ENCODE measurements around the gene GPATCH4.
"Not testable (repeated sequence)": the region's sequence is repeated elsewhere in the genome, so short reads cannot be mapped to it uniquely, and the experiment has no call there.

The GPATCH4 gene

DNA sequence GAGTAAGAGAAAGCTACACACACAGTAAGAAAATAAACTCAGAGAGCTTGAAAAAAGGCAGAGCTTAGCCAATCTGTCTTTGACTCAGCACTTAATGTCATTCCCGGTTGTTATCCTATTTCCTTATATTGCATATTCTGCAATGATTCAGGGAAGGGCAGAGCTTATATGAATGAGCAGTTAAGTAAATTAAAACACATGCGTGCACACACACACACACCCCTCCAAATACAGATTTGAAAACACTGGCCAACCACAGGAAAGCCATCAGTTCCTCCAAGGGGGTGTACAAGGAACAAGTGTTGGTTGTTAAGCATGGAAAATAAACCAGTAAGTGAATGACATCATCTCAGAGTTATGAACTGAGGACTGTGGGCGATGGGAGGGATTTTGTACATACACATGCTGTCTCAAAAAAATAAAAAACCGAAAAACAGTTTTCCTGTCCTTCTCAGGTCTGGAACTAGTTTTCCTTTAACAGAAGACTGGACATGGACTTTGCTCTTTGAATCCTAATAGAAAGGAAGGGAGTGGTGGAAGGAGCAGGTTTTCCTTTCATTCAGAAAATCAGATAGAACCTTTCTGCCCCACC is 29.9 kb downstream of the GPATCH4 start:
- 0 out of 2 replicates have a peak, but pooled peaks cover 2% of the 10 kb centered on the region for H3K27me3 ChIP-seq (ENCODE audit: low read depth)
- in situ Hi-C loops (cut with MboI; ENCODE audit: low sequenced_read_pairs), result no loop called here
- no peak for DNase-seq (ENCODE audit: low spot score in 2 of 2)

DNA sequence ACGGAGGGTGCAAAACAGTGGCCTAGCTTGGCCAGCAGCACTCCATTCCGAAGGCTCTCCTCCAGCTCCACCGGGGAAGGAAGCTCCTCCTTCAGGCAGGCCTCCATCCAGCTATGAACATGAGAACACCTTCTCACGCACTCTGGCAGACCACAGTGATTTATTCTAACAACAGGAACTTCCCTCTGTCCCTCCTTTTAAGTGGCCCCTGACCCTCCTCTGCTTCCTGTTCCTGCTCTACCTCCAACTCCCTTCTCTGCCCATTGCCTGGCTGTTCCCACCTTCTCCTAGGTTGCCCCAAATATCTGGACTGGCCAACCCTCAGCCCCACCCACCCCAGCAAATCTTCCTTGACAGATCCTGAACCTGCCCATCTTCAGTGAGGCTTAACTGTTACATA is 34.8 kb downstream of the GPATCH4 start:
- DNase-seq (ENCODE audit: low spot score in 2 of 2), result no peak
- Histone ChIP-seq H3K9me3 (no peaks in the 10 kb centered on the region), H3K36me3 (replicated peaks) (peaks cover 37% of the 10 kb centered on the region), H3K27me3 (ENCODE audit: low read depth) (no peaks in the 10 kb centered on the region), H3K4me3 (no peak overlapping the region), H3K4me1 (peaks cover 5% of the 10 kb centered on the region; the same call in 1 of the 2 replicates)
- in situ Hi-C loops (cut with MboI; ENCODE audit: low sequenced_read_pairs), result loop anchor here (5.0 kb wide), 1 partner anchor 49 kb away; no protein-coding TSS in a partner anchor

More for the DNA sequence above, 29.9 kb downstream of the GPATCH4 start:
- peak overlapping the region; percentile 75 for H3K4me3 ChIP-seq
- H3K9me3 ChIP-seq, result no peaks in the 10 kb centered on the region
- H3K36me3 ChIP-seq (replicated peaks), result peaks cover 10% of the 10 kb centered on the region
- peaks cover 5% of the 10 kb centered on the region; the same call in 1 of the 2 replicates for H3K4me1 ChIP-seq

DNA sequence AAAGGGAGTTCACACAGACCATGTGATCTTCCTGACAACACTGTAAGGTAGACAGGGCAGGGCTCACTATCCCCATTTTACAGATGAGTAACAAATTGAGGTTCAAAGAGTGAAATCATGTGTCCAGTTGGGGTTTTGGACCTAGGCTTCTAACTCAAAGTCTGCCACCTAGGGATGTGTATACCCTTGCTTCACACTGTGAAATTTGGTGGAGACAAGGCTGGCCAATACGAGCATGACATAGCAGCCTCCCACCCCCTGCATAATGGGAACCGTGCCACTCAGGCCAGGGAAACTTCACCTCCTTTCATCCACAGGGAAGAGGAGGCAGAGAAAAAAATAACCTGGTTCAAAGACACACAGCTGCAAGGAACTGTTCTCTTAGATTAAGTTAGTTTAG is 35.8 kb downstream of the GPATCH4 start:
- H3K4me1 ChIP-seq, result no peaks in the 10 kb centered on the region
- in situ Hi-C loops (cut with MboI; ENCODE audit: low sequenced_read_pairs), result loop anchor here (5.0 kb wide), 1 partner anchor 48 kb away; no protein-coding TSS in a partner anchor
- no peak for DNase-seq (ENCODE audit: low spot score in 2 of 2)
- no peaks in the 10 kb centered on the region for H3K27me3 ChIP-seq (ENCODE audit: low read depth)
- peaks cover 44% of the 10 kb centered on the region for H3K36me3 ChIP-seq (replicated peaks)
- H3K9me3 ChIP-seq, result no peaks in the 10 kb centered on the region
- H3K4me3 ChIP-seq, result no peak overlapping the region

DNA sequence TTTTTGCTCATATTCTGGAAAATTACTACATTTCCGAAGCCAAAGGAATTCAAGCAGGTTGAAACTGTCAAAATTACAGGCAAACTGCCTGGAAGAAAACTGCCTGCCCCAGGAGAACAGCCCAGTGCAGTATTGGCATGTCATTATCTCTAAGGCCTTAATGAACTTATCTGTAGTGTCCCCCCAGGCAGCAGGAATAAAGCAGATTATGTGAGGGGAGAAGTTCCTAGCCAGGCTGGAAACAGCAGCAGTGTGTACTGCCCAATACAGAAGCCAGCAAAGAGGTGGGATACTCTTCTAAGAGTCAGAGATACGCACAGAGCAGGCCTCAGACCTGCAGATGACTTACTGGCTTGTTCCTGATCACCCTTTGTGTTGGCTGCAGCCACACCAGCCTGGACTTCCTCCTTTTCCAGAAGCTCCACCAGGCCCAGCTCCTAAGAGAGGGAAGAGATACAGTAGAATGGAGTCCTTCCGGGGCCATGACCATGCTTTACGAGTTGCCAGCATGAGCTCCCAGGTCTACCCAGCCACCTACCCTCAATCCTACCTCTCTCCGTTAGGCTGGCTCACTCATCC is 40.6 kb downstream of the GPATCH4 start:
- DNase-seq (ENCODE audit: low spot score in 2 of 2), result no peak
- H3K4me1 ChIP-seq, result no peaks in the 10 kb centered on the region
- H3K27me3 ChIP-seq (ENCODE audit: low read depth), result no peaks in the 10 kb centered on the region
- peaks cover 56% of the 10 kb centered on the region for H3K36me3 ChIP-seq (replicated peaks)
- in situ Hi-C loops (cut with MboI; ENCODE audit: low sequenced_read_pairs), result no loop called here
- H3K4me3 ChIP-seq, result no peak overlapping the region
- no peaks in the 10 kb centered on the region for H3K9me3 ChIP-seq

DNA sequence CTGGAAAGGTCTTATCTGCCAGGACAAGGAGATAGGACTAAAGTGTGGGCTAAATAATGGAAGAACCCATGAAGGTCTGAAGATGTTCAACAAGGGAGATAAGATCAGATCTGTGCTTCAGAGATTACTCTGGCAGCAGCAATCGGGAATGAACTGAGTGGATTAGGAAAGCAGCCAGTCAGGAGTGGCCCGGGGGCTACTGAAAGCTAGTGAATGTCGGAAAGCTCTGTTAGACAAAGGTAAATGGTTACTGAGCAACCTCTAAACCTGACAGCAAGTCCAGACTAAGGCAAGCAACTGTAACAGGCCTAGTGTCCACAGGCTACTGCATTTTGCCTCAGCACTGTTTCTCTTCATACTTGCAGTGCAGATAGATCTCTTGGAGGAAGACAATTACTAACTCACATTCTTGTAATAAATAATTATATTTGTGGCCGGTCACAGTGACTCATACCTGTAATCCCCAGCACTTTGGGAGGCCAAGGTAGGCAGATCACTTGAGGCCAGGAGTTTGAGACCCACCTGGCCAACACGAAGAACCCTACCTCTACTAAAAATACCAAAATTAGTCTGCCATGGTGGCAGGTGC is 41.4 kb downstream of the GPATCH4 start:
- Histone ChIP-seq H3K4me1 (no peaks in the 10 kb centered on the region), H3K36me3 (replicated peaks) (peaks cover 53% of the 10 kb centered on the region), H3K4me3 (no peak overlapping the region), H3K27me3 (ENCODE audit: low read depth) (no peaks in the 10 kb centered on the region), H3K9me3 (no peaks in the 10 kb centered on the region)
- in situ Hi-C loops (cut with MboI; ENCODE audit: low sequenced_read_pairs), result no loop called here
- DNase-seq (ENCODE audit: low spot score in 2 of 2), result no peak

DNA sequence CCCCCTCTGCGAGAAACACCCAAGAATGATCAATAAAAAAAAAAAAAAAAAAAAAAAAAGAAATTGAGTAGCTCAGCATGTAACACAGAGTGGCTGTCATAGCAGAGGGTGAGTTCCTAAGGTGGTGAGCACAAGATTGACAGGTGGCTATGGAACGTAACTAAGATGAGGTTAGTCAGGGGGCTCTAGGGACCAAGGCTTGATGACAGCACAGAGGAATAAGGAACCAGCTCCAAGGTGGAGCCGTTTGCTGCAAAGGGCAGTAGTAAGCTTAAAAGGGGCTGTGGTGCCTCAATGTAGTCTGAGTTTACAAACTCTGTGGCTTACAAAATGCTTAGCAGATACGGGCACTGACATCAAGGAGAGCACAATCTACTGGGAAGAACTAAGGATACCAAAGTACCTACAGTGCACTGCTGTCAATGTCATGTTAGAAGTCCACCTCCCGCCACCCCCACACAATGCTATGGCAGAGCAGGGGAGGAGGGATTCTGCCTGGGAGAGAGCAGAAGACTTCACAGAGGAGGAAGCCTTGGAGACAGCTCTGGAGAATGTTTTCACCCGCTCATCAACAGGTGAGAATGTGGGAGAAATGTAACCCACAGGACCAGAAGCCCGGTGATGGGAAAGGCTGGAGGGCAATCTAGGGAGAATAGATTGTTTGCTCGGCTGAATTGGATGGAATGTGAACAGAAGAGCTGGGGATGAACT is 42.0 kb downstream of the GPATCH4 start:
- Histone ChIP-seq H3K9me3 (no peaks in the 10 kb centered on the region), H3K36me3 (replicated peaks) (peaks cover 53% of the 10 kb centered on the region), H3K4me3 (no peak overlapping the region), H3K4me1 (no peaks in the 10 kb centered on the region), H3K27me3 (ENCODE audit: low read depth) (no peaks in the 10 kb centered on the region)
- in situ Hi-C loops (cut with MboI; ENCODE audit: low sequenced_read_pairs), result no loop called here
- no peak for DNase-seq (ENCODE audit: low spot score in 2 of 2)

DNA sequence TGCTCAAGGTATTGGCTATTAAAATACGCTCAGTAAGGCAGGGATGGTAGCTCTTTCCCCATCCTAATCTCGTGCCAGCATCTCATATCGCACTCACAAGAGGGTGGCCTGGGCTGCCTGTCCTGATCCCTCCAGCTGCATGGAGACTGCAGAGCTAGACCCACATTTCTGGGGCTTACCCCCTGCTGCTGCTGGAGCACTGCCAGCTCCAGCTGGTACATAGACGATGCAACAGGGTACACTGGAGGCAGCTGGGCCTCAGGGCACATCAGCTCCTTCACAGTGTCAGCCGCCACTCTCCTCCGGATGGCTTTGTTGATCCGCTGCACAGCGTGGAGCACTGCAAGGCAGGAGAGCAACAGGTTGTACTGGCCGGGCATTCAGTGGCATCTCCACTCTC is 44.9 kb downstream of the GPATCH4 start:
- no peak for DNase-seq (ENCODE audit: low spot score in 2 of 2)
- no peaks in the 10 kb centered on the region for H3K4me1 ChIP-seq
- in situ Hi-C loops (cut with MboI; ENCODE audit: low sequenced_read_pairs), result no loop called here
- H3K36me3 ChIP-seq (replicated peaks), result peaks cover 59% of the 10 kb centered on the region
- no peaks in the 10 kb centered on the region for H3K27me3 ChIP-seq (ENCODE audit: low read depth)
- no peak overlapping the region for H3K4me3 ChIP-seq
- H3K9me3 ChIP-seq, result no peaks in the 10 kb centered on the region

DNA sequence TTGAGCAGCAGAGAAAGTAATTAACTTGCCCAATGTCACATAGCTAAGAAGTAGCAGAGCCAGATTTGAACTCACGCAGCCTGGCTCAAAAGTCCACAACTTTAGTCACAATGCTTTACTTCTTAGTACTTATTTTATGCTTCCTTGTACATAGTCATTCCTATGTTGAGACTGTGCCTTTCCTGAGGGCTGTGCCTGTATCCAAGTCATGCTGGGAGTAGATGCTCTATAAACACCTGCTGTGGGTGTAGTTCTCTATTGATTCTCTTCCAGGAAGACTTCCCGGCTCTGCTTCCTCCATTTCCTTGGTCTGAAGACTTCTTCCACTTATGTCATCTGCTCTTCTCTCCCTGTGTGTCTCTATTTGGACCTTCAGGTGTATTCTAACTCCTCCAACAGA is 45.6 kb downstream of the GPATCH4 start:
- no peaks in the 10 kb centered on the region for H3K27me3 ChIP-seq (ENCODE audit: low read depth)
- DNase-seq (ENCODE audit: low spot score in 2 of 2), result no peak
- H3K36me3 ChIP-seq (replicated peaks), result peaks cover 60% of the 10 kb centered on the region
- H3K4me3 ChIP-seq, result no peak overlapping the region
- H3K9me3 ChIP-seq, result no peaks in the 10 kb centered on the region
- in situ Hi-C loops (cut with MboI; ENCODE audit: low sequenced_read_pairs), result no loop called here
- H3K4me1 ChIP-seq, result no peaks in the 10 kb centered on the region

DNA sequence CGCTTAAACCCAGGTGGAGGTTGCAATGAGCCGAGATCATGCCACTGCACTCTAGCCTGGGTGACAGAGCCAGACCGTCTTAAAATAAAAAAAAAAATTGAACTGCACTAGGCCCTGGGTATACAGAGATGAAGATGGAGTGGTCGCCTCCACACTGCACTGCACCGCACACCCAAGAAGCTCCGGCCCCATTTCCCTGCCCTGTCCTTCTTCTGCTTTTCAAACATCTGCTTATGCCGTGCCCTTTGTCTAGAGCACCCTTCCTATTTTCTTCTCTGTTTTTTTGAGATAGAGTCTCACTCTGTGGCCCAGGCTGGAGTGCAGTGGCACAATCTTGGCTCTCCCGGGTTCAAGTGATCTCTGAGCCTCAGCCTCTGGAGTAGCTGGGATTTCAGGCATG is 46.3 kb downstream of the GPATCH4 start:
- Histone ChIP-seq H3K27me3 (ENCODE audit: low read depth) (no peaks in the 10 kb centered on the region), H3K4me3 (no peak overlapping the region), H3K9me3 (no peaks in the 10 kb centered on the region), H3K36me3 (replicated peaks) (peaks cover 57% of the 10 kb centered on the region), H3K4me1 (no peaks in the 10 kb centered on the region)
- DNase-seq (ENCODE audit: low spot score in 2 of 2), result no peak
- in situ Hi-C loops (cut with MboI; ENCODE audit: low sequenced_read_pairs), result no loop called here

DNA sequence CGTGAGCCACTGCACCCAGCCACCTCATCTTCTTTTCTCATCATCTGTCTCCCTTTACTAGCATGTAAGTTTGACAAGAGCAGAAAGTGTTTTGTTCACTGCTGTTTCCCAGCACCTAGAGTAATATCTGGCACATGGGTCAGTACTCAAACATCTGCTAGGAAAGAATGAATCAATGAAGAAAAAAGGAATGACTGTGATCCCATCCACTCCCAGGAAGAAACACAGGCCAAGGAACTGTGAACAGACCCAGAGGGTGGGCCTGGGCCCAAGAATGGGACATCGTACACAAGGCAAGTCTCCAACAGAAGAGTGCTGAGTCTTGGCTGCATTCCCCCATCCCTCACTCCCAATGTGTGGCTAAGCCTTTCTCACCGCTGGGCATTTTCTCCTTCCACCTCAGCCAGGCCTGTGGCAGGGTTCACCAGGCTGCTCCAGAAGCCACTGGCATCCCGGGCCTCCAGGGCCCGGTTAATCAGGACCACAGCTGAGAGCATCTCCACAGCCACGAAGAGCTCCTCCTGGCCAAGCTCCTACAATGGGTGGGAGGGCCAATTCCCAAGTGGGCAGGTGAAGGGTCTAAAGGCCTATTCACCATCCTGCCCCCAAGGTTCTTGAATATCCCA is 47.3 kb downstream of the GPATCH4 start:
- Histone ChIP-seq H3K36me3 (replicated peaks) (peaks cover 49% of the 10 kb centered on the region), H3K27me3 (ENCODE audit: low read depth) (no peaks in the 10 kb centered on the region)

DNA sequence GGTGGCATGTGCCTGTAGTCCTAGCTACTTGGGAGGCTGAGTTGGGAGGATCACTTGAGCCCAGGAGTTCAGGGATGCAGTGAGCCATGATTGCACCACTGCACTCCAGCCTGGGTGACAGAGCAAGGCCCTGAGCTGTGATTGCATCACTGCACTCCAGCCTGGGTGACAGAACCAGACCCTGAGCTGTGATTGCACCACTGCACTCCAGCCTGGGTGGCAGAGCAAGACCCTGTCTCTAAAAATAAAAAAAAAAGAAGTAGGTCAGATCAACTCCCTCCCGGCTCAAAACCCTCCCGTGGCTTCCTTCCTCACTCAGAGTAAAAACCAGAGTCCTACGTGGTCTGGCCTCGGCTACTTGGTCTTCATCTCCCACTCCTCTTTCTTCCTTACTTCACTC is 48.3 kb downstream of the GPATCH4 start:
- H3K4me3 ChIP-seq; H3K9me3 ChIP-seq; H3K4me1 ChIP-seq; H3K27me3 ChIP-seq (ENCODE audit: low read depth); in situ Hi-C loops (cut with MboI; ENCODE audit: low sequenced_read_pairs); DNase-seq (ENCODE audit: low spot score in 2 of 2): not testable (repeated sequence)
- peaks cover 58% of the 10 kb centered on the region for H3K36me3 ChIP-seq (replicated peaks)

More for the DNA sequence above, 47.3 kb downstream of the GPATCH4 start:
- in situ Hi-C loops (cut with MboI; ENCODE audit: low sequenced_read_pairs), result no loop called here
- no peaks in the 10 kb centered on the region for H3K9me3 ChIP-seq
- H3K4me3 ChIP-seq, result no peak overlapping the region
- no peak for DNase-seq (ENCODE audit: low spot score in 2 of 2)
- no peaks in the 10 kb centered on the region for H3K4me1 ChIP-seq

DNA sequence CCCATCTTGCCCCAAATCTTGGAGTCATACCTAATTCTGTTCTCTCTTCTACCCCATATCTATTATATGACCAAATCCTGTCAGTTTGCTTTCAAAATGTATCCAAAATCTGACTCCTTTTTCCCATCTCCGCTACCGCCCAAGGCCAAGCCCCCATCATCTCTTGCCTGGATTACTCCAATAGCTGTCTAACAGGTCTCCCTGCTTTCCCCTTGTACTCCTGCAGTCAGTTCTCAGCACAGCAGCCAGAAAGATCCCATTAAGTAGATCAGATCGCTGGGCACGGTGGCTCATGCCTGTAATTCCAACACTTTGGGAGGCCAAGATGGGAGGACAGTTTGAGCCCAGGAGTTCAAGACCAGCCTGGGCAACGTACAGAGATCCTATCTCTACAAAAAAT is 48.8 kb downstream of the GPATCH4 start:
- in situ Hi-C loops (cut with MboI; ENCODE audit: low sequenced_read_pairs), result no loop called here
- no peak for DNase-seq (ENCODE audit: low spot score in 2 of 2)
- no peak overlapping the region for H3K4me3 ChIP-seq
- no peaks in the 10 kb centered on the region for H3K27me3 ChIP-seq (ENCODE audit: low read depth)
- H3K9me3 ChIP-seq, result no peaks in the 10 kb centered on the region
- peaks cover 62% of the 10 kb centered on the region for H3K36me3 ChIP-seq (replicated peaks)
- no peaks in the 10 kb centered on the region for H3K4me1 ChIP-seq

DNA sequence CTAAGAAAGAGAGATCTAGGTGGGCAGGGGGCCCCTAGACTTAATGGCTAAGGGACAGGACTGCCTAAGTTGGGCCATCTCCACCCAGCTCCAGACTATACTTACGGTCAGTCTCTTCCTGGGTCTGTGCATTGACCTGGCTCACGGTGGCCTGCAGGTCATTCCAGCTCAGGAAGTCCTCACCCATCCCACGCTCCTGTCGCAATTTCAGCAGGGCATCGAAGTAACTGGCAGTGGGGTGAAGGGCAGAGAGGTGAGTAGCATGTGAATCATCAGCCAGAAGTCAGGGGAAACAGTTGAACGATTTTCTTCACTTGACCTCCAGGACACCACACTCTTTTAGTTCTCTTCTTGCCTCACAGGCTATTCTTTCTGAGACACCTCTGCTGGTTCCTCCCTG is 49.4 kb downstream of the GPATCH4 start:
- in situ Hi-C loops (cut with MboI; ENCODE audit: low sequenced_read_pairs), result no loop called here
- Histone ChIP-seq H3K4me3 (no peak overlapping the region), H3K9me3 (no peaks in the 10 kb centered on the region), H3K4me1 (no peaks in the 10 kb centered on the region), H3K27me3 (ENCODE audit: low read depth) (no peaks in the 10 kb centered on the region), H3K36me3 (replicated peaks) (peaks cover 68% of the 10 kb centered on the region)
- DNase-seq (ENCODE audit: low spot score in 2 of 2), result no peak

Measured in HAP-1 (cell line).